Measurements from ENCODE around the gene FAM227A.

- TF ChIP-seq SUZ12 (IDR thresholded peaks at IDR 0.05; ENCODE audit: extremely low read depth, insufficient read depth, insufficient read length), result no peak
- no peak for TF ChIP-seq YY1 (IDR thresholded peaks at IDR 0.05; ENCODE audit: insufficient read depth, insufficient read length)
Observed at GRCh38 chr22:38567531-38568285, 88.5 kb downstream of the FAM227A start.
